NCI-H2029 treated with DMSO at 0.1 percent for 48 hours (cell line): Measurements from ENCODE around the gene HIVEP2.

Experiments
- DNase-seq: peaks from one replicate; lab custom pipeline; 2025; lab: John Stamatoyannopoulos, UW

HIVEP2 gene

DNA sequence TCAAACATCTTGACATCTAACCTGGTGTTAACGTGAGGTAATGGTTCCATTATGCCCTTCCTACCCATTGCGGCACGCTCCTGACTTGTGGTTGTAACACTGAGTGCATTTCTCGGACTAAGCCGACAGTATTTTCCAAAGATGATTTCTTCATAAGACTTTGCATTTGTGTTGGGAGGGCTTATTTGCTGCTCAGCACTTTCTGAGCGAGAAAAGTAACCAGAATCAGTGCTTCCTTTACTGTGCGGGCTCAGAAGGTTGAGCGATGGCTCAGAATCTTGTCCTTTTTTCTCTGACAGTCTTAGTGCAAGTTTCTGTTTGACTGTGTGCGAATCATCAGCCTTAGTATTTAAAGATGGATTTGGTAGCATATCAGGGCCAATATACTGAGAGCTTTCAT is 171.7 kb downstream of the HIVEP2 start:
- no peak for DNase-seq

GRCh38 chr6:142771162-142771561 is 173.8 kb downstream of the HIVEP2 start:
- no peak for DNase-seq

DNA sequence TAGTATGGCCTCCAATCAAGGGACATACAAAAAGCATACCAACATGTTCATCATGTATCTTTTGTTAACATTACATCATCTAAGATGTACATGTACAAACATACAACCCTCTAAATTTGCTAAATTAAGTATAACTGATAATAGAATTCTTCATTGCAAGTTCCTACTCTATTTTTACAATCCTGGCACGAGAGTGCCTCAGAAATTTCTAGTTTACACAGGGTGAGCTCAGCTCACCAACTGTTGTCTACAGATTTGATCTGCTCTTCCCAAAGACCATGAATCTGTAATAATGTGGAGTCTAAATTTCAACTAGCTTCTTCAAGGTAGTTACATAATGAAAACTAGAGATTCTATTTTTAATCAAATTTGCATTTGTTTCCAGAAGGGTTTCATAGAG is 179.7 kb downstream of the HIVEP2 start:
- no peak for DNase-seq

GRCh38 chr6:142764311-142764710 is 180.7 kb downstream of the HIVEP2 start:
- no peak for DNase-seq

DNA sequence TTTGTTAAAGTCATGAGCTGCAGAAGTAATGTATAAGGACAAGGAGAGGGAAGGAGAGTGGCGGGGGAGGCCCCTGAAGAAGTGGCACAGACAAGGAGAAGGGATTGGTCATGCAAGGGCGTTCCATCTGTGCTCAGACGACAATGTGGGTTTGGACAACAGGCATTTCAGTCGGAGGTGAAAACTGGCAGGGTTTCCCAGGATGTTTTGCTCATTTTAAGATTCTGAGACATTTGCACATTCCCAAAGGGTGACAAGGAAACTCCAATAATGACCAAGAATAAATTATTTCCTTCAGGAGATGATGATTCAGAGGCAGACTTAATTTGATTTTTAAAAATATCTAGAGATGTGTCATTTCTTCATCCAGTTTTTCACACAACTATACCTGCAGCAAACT is 181.8 kb downstream of the HIVEP2 start:
- DNase-seq: no peak

GRCh38 chr6:142761756-142762155 is 183.2 kb downstream of the HIVEP2 start:
- no peak for DNase-seq

DNA sequence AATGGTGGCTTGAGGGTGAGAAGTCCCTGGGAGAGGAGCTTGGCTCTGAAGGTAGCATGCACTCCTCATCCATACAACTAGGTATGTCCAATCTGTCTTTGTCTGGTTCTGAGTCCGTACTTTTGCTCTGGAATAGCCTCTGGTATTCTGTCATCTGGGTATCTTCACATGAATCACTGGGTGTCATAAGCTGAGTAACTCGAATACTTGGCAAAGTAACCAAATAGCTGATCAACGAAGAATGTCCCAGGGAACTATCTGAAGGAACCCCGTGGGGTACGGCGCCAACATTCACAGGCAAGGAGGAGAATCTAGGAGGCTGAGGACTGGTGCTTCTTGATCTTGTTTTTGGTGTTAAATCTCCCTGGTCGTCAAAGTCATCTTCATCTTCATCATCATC is 184.8 kb downstream of the HIVEP2 start:
- no peak for DNase-seq

DNA sequence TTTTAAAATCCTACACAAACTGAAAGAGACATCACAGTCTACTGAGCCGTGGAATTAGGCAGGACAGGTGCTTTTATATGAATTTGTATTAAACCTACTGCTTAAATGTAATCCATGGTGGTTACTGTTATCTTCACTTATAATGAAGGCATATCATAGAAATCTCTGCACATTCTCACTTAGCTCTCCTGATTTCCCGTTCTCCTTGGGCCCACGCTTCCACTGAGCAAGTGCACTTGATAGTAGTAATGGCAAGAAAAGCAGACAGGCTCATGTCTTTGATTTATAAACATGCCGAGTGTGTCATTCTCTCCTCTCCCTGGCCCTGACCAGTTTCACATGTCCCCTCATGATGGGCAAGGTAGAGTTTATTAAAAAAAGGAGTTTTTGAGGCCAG is 186.3 kb downstream of the HIVEP2 start:
- DNase-seq: no peak

- no peak for DNase-seq
Observed at GRCh38 chr6:142757852-142758628, 186.9 kb downstream of the HIVEP2 start.

- no peak for DNase-seq
Observed at GRCh38 chr6:142756215-142756630, 188.8 kb downstream of the HIVEP2 start.

DNA sequence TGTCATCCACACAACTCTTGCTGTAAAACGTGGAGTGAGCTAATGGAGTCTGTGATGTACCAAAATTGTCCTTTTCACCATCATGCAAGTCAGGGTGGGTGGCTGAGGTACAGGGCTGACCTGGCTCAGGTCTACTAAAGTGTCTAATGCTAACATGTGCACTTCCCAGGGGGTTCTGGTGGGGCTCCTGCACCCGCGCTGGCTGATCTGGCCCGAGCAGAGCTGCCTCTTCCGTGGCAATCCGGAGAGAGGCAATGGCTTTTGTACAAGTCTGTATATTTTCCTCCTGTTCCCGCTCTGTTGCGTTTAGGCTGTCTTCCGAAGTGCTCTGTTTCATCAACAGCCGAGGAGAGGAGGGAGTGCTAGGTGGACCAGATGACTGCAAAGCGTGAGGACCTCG is 191.8 kb downstream of the HIVEP2 start:
- no peak for DNase-seq

- DNase-seq: no peak
Observed at GRCh38 chr6:142752348-142752747, 192.6 kb downstream of the HIVEP2 start.

- DNase-seq: no peak
Observed at GRCh38 chr6:142751452-142751851, 193.5 kb downstream of the HIVEP2 start.

GRCh38 chr6:142750998-142751397 is 194.0 kb downstream of the HIVEP2 start:
- no peak for DNase-seq

- no peak for DNase-seq
Observed at GRCh38 chr6:142749556-142749955, 195.4 kb downstream of the HIVEP2 start.

DNA sequence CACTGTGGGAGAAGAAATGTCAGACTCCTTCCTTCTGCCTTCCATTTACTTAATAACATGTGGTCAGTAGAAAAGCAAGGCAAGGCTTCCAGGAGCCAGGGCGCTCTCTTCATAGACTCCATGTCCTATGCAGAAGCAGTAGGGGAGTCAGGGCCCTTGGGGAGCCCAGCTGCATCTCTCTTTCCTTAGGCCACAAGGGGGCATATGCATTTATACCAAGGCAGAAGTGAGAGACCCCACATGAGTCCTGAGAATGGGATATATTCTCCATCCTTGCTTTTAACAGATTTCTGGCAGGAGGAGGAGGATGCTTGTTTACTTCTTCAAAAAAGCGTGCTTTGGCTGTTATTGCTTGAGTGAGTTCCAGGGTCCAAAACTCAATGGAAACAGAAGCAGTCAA is 198.5 kb downstream of the HIVEP2 start:
- no peak for DNase-seq

- DNase-seq: no peak
Observed at GRCh38 chr6:142744836-142745235, 200.1 kb downstream of the HIVEP2 start.

- no peak for DNase-seq
Observed at GRCh38 chr6:142740449-142740848, 204.5 kb downstream of the HIVEP2 start.

DNA sequence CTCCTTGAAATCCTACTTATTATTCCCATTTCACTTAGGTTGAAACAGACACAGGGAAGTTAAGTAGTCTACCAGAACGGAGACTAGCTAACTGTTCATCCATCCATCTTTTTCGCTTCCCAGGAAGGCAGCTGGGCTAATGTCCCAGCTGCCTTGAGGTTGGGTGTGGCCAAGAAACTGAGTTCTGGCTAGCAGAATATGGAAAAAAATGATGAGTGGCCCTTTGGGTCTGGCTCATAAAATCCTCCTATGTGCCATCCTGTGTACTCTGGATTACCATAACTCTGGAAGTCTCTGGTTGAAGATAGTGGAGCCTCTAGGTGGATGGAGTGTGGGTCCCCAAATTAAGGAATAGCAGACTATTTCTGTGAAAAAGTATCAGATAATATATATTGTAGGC is 206.2 kb downstream of the HIVEP2 start:
- no peak for DNase-seq

DNA sequence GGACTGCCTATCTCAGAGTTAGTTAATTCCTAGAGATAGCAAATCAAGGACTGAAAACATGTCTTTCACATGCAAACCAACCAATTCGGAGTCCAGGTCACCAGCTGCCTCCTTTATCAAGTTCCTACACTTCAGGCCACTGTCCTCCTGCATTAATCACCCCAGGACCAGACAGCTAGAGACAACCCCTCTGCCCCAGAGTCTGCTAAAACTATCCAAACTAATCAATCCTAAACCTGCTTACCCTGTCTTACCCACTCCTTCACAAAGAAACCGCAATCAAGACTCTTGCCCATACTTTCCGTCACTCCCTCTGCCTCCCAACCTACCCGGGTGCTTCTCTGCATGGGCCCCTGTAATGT is 207.0 kb downstream of the HIVEP2 start:
- no peak for DNase-seq

- DNase-seq: no peak
Observed at GRCh38 chr6:142737368-142738034, 207.5 kb downstream of the HIVEP2 start.

DNA sequence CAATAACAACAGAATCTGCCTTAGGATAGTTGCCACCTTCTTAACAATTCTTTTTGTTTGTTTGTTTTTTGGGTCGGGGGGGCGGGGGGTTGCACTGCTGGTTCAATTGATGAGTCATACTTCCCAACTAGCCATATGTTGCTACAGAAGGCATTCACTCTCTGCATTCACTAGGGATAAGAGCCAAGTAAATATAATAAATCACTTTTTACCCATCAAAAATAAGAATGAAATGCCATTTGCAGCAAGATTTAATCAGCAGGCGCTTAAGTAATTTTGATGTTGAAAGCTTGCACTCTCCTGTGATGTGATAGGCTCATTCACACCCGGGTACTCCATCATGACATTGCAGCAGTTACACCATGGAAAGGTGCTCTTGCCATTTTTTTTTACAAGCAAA is 209.8 kb downstream of the HIVEP2 start:
- DNase-seq: no peak

- DNase-seq: no peak
Observed at GRCh38 chr6:142732790-142733189, 212.2 kb downstream of the HIVEP2 start.

DNA sequence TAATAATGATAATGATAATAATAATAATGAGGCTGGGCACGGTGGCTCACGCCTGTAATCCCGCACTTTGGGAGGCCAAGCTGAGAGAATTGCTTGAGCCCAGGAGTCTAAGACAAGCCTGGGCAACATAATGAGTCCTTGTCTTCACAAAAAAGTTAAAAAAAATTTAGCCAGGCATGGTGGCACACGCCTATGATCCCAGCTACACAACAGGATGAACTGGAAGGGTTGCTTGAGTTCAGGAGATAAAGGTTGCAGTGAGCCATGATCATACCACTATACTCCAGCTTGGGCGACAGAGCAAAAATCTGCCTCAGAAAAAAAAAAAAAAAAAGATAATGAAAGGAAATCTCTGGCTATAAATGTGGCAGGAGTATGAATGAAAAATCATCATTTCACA is 213.4 kb downstream of the HIVEP2 start:
- no peak for DNase-seq
